Heart left ventricle (tissue), 13 donors: ENCODE results near the gene FAM124A.

Experiments
- CTCF ChIP-seq, 12 donors: fragments of 200-600 bp; sonication (generic) in 4 of 12; IDR thresholded peaks; one replicate each; pipeline versions ENCODE4 v1.5.0 to v1.8.0; 2018 to 2022; ENCODE audit warnings: antibody characterized with exemption in 12 of 12, mild to moderate bottlenecking in 5 of 12
- POLR2A ChIP-seq, 2 donors: fragments of 450-650 bp; IDR thresholded peaks; one replicate each; pipeline ENCODE4 v1.6.1; 2017; ENCODE audit warnings: antibody characterized with exemption in 2 of 2, mild to moderate bottlenecking in 2 of 2, moderate library complexity in 2 of 2
- donor health status: ischemic (EF 13 %, LVEDD 7.1; RV severe dilation, severe dysfunction).
- donor health status: DM: no; HTN: yes; CAD: no.
- donor health status: DM: no; HTN: no; CAD: no.
- donor health status: ischemic (EF 25% LVEDD 6.9; RV normal size, moderate dysfunction).
- donor health status: ischemic (EF 25% LVEDD 5.7; RV mildly dilated, moderate dysfunction).
- donor health status: ischemic (EF 35%, LVEDD 5.7; RV mildly dilated, moderate dysfunction).
- donor health status: nonischemic (EF 11% LVEDD 7.7; RV severe dilation, severe dysfunction).
- donor health status: DM: yes; HTN: yes; CAD: no.
- donor health status: PGD.
- donor health status: ischemic (EF 29% LVEDD 5.4; RV normal size, mild dysfunction).
- donor health status: nonischemic (EF 23%, LVEDD 6.1; RV moderate dilation, normal function).

- TF ChIP-seq CTCF (IDR thresholded peaks at IDR 0.05) = no peak
- no peak for TF ChIP-seq POLR2A (IDR thresholded peaks at IDR 0.05)
Observed at GRCh38 chr13:51192348-51192747, 29.9 kb upstream of the FAM124A start.
